ENCODE results near the gene NAPEPLD.

DNA sequence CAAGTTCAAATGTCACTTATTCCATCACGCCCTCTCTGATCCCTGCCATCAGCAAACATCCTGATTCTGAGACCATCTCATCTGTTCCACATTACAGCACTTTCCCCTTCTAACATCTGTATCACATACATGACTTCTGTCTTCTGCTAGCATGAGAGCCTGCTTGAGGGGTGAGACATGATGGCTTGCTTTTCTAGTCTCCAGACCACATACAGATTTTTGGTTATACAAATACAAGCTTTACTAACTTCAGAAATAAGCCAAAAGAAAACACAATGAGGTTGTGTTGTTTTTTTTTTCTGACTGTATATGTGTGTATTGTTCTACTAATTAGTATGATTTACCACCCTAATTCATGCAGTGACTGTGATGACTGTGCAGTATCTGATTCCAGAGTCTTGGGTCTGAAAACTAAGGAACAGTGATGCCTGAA, 34.3 kb downstream of the NAPEPLD start:
- no peak for TF ChIP-seq SUZ12 (IDR thresholded peaks at IDR 0.05; ENCODE audit: extremely low read depth, insufficient read depth, insufficient read length)
- TF ChIP-seq ZNF274 (IDR thresholded peaks at IDR 0.05; ENCODE audit: low read depth, low read length) = no peak
- no peak for TF ChIP-seq YY1 (IDR thresholded peaks at IDR 0.05; ENCODE audit: insufficient read depth, insufficient read length)
